Thyroid gland (tissue), 4 donors: Measurements from ENCODE around the gene AMACR. TPM values are rescaled to one million over a fixed set of nuclear protein-coding genes. Genes with fewer than 3 reads are reported as not detected.

ENCODE experiments used
- DNase-seq, 2 donors: peaks; one replicate each; pipeline ENCODE4 v3.0.0-alpha.2; 2019
- H3K27ac ChIP-seq, 3 donors: fragments of 200-600 bp; sonication (generic); 1 replicate in 2 of 3; 2 replicates in 1 of 3; pipeline ENCODE4 v1.5.1; 2016 to 2019; ENCODE audit warnings: mild to moderate bottlenecking in 1 of 3, moderate library complexity in 1 of 3
- H3K27me3 ChIP-seq: fragments of 200-600 bp; sonication (generic); one replicate; pipeline ENCODE4 v1.5.1; 2019
- H3K36me3 ChIP-seq, 2 donors: fragments of 200-600 bp; sonication (generic); one replicate each; pipeline ENCODE4 v1.5.1; 2016 to 2019
- H3K4me1 ChIP-seq, 2 donors: fragments of 200-600 bp; sonication (generic); one replicate each; pipeline ENCODE4 v1.5.1; 2017 to 2019
- H3K4me3 ChIP-seq, 3 donors: fragments of 200-600 bp; sonication (generic); replicated peaks in 1 of 3; 1 replicate in 2 of 3; 2 replicates in 1 of 3; pipeline ENCODE4 v1.5.1; 2016; ENCODE audit warnings: mild to moderate bottlenecking in 1 of 3
- H3K9me3 ChIP-seq: fragments of 200-600 bp; sonication (generic); one replicate; pipeline ENCODE4 v1.5.1; 2017
- POLR2A ChIP-seq, 2 donors: fragments of 450-650 bp; IDR thresholded peaks; one replicate each; pipeline ENCODE4 v1.6.1; 2017; ENCODE audit warnings: antibody characterized with exemption in 2 of 2, mild to moderate bottlenecking in 2 of 2, moderate library complexity in 1 of 2
- WGBS, 2 donors: methylation state at CpG; one replicate each; pipeline ENCODE4 v1.1.5; 2017; 5-methylcytosine and 5-hydroxymethylcytosine counted together
- intact Hi-C: fragments of 100-400 bp; cut with DNase I; formaldehyde crosslinking; loops from one replicate; pipeline ENCODE4 v1.15.1; 2023
- total RNA-seq, 4 donors: library from RNA; depleted of rRNA; stranded (reverse); fragments of >200 nt; gene quantifications; one replicate each; pipeline ENCODE4 v1.2.3, GENCODE V29; 2016
- TF ChIP-seq, protein P1 (sequence below), 6 experiments: fragments of 200-600 bp in 3 of 6; fragments of 450-650 bp in 3 of 6; sonication (generic) in 3 of 6; IDR thresholded peaks; one replicate each; pipeline ENCODE4 v1.5.1; 2016 to 2019; ENCODE audit warnings: antibody characterized with exemption in 6 of 6, mild to moderate bottlenecking in 2 of 6, inconsistent platforms in 1 of 6, moderate library complexity in 1 of 6

Gene AMACR
- total RNA-seq, 4 donors from 2014 or later = 10.6 to 17.9 (median 13.5) TPM

DNA sequence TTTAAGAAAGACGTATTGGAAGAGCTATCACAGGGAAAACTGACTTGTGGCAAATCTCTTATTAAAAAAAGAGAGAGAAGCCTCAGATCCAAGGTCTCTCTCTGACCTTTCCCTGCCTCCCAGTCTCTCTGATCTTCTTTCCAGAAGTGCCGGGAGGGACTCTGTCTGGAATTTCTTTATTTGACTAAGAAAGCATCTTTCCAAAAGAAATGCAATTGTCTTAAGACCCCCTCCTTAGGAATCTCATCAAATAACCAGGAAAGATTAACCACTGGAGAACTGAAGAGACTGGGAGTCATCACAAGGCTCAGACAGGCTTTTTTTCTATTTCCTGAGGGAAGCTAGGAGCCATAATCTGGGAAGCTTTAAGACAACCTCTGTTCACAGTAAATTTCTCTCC lies 30.5 kb upstream of the AMACR start:
- no peak for TF ChIP-seq POLR2A (IDR thresholded peaks at IDR 0.05)
- intact Hi-C loops = no loop called here
- Histone ChIP-seq H3K27ac (no peak overlapping the region), H3K9me3 (no peaks in the 10 kb centered on the region), H3K4me3 (no peak overlapping the region), H3K27me3 (no peaks in the 10 kb centered on the region), H3K4me1 (peaks cover 0 to 18% of the 10 kb centered on the region in 2 donors), H3K36me3 (no peaks in the 10 kb centered on the region)
- DNase-seq = no peak
- WGBS, 2 donors = 78 to 81% methylated on average over 2 of the region's 2 CpGs

DNA sequence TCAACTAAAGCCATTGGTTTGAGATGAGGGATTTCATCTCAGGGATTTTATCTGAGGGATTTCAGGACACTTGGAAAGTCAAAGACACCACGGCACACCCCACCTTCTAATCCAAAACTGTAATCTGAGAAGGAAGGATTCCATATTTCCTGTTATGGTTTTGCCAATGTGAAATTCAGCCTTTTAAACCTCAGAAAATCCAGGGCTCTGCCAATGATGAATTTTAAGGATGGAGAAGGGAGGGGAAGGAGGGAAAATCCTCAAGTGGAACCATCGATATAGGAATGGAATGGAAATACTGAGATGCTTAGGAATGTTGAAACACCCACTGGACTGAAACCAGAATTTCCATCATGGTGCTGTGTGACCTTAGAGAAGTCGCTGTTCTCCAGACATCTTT lies 29.9 kb upstream of the AMACR start:
- no peak for DNase-seq
- no peak overlapping the region for H3K27ac ChIP-seq
- H3K27me3 ChIP-seq = no peaks in the 10 kb centered on the region
- H3K4me3 ChIP-seq = no peak overlapping the region
- no peaks in the 10 kb centered on the region for H3K9me3 ChIP-seq
- H3K36me3 ChIP-seq = no peaks in the 10 kb centered on the region
- H3K4me1 ChIP-seq = peaks cover 0 to 11% of the 10 kb centered on the region in 2 donors
- TF ChIP-seq, protein P1, sequence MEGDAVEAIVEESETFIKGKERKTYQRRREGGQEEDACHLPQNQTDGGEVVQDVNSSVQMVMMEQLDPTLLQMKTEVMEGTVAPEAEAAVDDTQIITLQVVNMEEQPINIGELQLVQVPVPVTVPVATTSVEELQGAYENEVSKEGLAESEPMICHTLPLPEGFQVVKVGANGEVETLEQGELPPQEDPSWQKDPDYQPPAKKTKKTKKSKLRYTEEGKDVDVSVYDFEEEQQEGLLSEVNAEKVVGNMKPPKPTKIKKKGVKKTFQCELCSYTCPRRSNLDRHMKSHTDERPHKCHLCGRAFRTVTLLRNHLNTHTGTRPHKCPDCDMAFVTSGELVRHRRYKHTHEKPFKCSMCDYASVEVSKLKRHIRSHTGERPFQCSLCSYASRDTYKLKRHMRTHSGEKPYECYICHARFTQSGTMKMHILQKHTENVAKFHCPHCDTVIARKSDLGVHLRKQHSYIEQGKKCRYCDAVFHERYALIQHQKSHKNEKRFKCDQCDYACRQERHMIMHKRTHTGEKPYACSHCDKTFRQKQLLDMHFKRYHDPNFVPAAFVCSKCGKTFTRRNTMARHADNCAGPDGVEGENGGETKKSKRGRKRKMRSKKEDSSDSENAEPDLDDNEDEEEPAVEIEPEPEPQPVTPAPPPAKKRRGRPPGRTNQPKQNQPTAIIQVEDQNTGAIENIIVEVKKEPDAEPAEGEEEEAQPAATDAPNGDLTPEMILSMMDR (IDR thresholded peaks at IDR 0.05) = no peak
- no peak for TF ChIP-seq POLR2A (IDR thresholded peaks at IDR 0.05)
- WGBS, 2 donors = 61 to 81% methylated on average over 3 of the region's 3 CpGs
- intact Hi-C loops = no loop called here

DNA sequence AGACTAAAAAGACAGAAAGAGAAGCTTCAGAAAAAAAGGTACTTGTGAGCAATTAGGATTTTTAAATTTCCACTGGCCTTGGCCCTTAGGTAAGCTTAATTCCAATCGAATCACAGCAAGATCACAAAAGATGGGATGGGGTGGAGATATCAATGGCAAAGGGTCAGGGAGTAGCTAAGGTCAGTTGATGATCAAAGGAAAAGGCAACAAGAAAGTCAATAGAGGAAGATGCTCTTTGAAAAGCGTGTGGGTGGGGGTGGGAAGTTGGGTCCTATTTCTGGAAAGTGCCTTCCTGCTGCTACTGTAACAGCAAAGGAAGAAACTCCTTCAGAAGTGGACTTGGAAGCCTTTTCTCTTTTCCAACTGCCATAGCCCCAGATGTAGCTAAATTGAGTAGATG lies 27.9 kb upstream of the AMACR start:
- no peaks in the 10 kb centered on the region for H3K36me3 ChIP-seq
- H3K4me3 ChIP-seq = no peak overlapping the region
- no peak for TF ChIP-seq POLR2A (IDR thresholded peaks at IDR 0.05)
- TF ChIP-seq, protein P1 (IDR thresholded peaks at IDR 0.05) = no peak
- no peaks in the 10 kb centered on the region for H3K4me1 ChIP-seq
- no peak for DNase-seq
- no peaks in the 10 kb centered on the region for H3K27me3 ChIP-seq
- no peaks in the 10 kb centered on the region for H3K9me3 ChIP-seq
- intact Hi-C loops = no loop called here
- no peak overlapping the region for H3K27ac ChIP-seq
- WGBS, 2 donors = 80 to 96% methylated on average over 2 of the region's 2 CpGs

DNA sequence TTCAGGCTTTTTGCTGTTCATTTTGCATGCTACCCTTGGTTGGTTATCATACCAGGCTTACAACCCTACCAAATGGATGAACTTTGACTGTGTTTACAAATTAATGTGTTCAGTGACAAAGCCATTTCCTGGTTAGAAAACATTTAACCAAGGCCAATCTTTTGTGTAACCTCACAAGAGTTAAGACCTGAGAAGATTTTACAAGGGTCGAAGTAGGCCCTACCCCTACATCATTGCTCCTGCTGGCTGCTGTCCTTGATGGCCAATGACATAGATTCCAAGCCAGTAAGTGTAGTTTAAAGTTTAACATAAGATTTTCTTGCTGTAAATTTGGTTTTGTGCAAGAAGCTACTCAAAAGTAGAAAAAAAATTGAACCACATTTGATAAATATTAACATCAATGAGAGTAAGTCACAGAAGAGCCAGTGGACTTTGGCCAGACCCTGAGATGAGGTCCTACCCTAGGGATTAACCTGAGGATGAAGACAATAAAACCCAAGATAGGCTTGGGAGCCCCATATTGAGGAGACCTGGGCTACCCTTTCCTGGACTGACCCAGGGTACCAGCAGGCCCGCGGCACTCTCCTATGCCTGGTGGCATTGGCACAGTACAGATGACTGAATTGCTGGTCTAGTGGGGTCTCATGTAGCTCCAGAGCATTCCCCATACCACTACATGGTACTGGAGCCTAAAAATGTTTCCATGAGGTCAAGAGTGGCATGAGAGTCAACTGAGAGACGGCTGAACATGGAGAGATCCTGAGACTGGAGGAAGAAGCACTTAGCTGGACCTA lies 26.9 kb upstream of the AMACR start:
- WGBS, 2 donors = 88 to 91% methylated on average over 4 of the region's 4 CpGs
- H3K4me1 ChIP-seq = no peaks in the 10 kb centered on the region
- H3K27me3 ChIP-seq = no peaks in the 10 kb centered on the region
- H3K9me3 ChIP-seq = no peaks in the 10 kb centered on the region
- no peaks in the 10 kb centered on the region for H3K36me3 ChIP-seq
- H3K4me3 ChIP-seq = no peak overlapping the region
- no peak for DNase-seq
- no peak for TF ChIP-seq POLR2A (IDR thresholded peaks at IDR 0.05)
- TF ChIP-seq, protein P1 (IDR thresholded peaks at IDR 0.05) = no peak
- H3K27ac ChIP-seq = no peak overlapping the region
- intact Hi-C loops = no loop called here

DNA sequence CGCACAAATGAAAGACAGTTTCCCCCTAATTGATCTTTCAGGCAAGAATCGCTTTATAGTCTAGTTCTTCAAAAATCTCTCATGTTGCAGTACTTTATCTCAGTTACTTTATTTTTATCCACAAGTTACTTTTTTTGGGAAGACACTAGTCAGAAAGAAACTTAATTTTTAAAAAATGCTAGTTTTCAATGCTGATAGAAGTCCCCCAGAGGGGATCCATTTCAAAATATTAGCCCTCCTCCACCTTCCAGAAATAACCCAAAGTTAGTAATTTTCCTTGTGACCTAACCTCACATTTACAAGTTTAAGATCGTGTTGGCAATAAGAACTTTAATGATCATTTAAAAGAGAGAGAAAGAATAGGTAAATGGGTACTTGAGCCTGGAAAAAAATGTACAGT lies 24.1 kb upstream of the AMACR start:
- Histone ChIP-seq H3K36me3 (no peaks in the 10 kb centered on the region), H3K4me3 (no peak overlapping the region), H3K9me3 (no peaks in the 10 kb centered on the region), H3K4me1 (no peaks in the 10 kb centered on the region), H3K27ac (no peak overlapping the region), H3K27me3 (no peaks in the 10 kb centered on the region)
- TF ChIP-seq POLR2A (IDR thresholded peaks at IDR 0.05) = no peak
- TF ChIP-seq, protein P1 (IDR thresholded peaks at IDR 0.05) = no peak
- DNase-seq = no peak
- intact Hi-C loops = no loop called here
- 77 to 83% methylated on average over 3 of the region's 3 CpGs for WGBS, 2 donors
